GM19035 (cell line): ENCODE results near the gene KRT6A.

Source experiments
- ATAC-seq: cut with Tn5 transposase; IDR thresholded peaks from one replicate; pipeline ENCODE4 v1.9.1; 2021; ENCODE audit not compliant: unreplicated experiment

The KRT6A gene

GRCh38 chr12:52438305-52439301 is 54.5 kb downstream of the KRT6A start:
- no peak for ATAC-seq

- no peak for ATAC-seq
Measured at GRCh38 chr12:52437508-52437907, 55.5 kb downstream of the KRT6A start.
